Hematopoietic multipotent progenitor cell (in vitro differentiated cells): Measurements from ENCODE around the gene ISOC2. TPM values are rescaled to one million over a fixed set of nuclear protein-coding genes. Genes with fewer than 3 reads are reported as not detected.

Experiments
- DNase-seq, 3 donors: peaks; one replicate each; pipeline ENCODE4 v3.0.0-alpha.2; 2011 to 2015; ENCODE audit warnings: low read depth in 2 of 3, low spot score in 2 of 3
- total RNA-seq: library from RNA; depleted of rRNA; stranded (reverse); fragments of >200 nt; gene quantifications from one replicate; pipeline ENCODE4 v1.2.3, GENCODE V29; 2012

ISOC2 gene
- total RNA-seq, 1 donor, result 63.3 TPM

GRCh38 chr19:55490478-55491432 is 29.3 kb upstream of the ISOC2 start:
- no peak for DNase-seq

- DNase-seq, result no peak
These were observed 28.5 kb upstream of the ISOC2 start for GRCh38 chr19:55489711-55490477.

GRCh38 chr19:55488986-55489710 is 27.7 kb upstream of the ISOC2 start:
- no peak for DNase-seq

GRCh38 chr19:55487924-55488687 is 26.7 kb upstream of the ISOC2 start, which contains the start of gene SSC5D:
TSS of gene SSC5D (plus strand) at chr19:55488436. CDS start at chr19:55488590, 154 bp downstream.
- peak in 1 of 3 donors; percentile 15 for DNase-seq

- DNase-seq, result no peak
These were observed 25.8 kb upstream of the ISOC2 start for GRCh38 chr19:55486971-55487923.

- DNase-seq, result no peak
These were observed 24.9 kb upstream of the ISOC2 start for GRCh38 chr19:55486043-55486970.

GRCh38 chr19:55485439-55486011 is 24.1 kb upstream of the ISOC2 start:
- DNase-seq, result peak in 2 of 3 donors; percentile 27 to 28

GRCh38 chr19:55484593-55485438 is 23.4 kb upstream of the ISOC2 start, which contains the start of gene NAT14:
TSS of gene NAT14 (plus strand) at chr19:55485188. CDS start at chr19:55485709, 521 bp downstream.
- DNase-seq, result peak; percentile 54 to 70 (median 67)

GRCh38 chr19:55483706-55484592 is 22.5 kb upstream of the ISOC2 start:
- no peak for DNase-seq

- DNase-seq, result no peak
These were observed 21.7 kb upstream of the ISOC2 start for GRCh38 chr19:55482967-55483705.

- DNase-seq, result no peak
These were observed 20.9 kb upstream of the ISOC2 start for GRCh38 chr19:55482156-55482961.

GRCh38 chr19:55481794-55482155 is 20.3 kb upstream of the ISOC2 start:
- no peak for DNase-seq

- DNase-seq, result no peak
These were observed 19.8 kb upstream of the ISOC2 start for GRCh38 chr19:55481148-55481793.
